ENCODE data around the gene DNAJC11. TPM values are rescaled to one million over a fixed set of nuclear protein-coding genes. Genes with fewer than 3 reads are reported as not detected.
"Not testable (repeated sequence)": the region's sequence is repeated elsewhere in the genome, so short reads cannot be mapped to it uniquely, and the experiment has no call there.

DNAJC11 gene
- total and polyA plus RNA-seq, 9 donors: 26.9 to 41.0 (median 34.4) TPM

- H3K4me1 ChIP-seq (ENCODE audit: control insufficient read depth, insufficient read depth, low read length): peaks cover 66% of the 10 kb centered on the region
- peaks cover 31% of the 10 kb centered on the region for H3K36me3 ChIP-seq (ENCODE audit: control insufficient read depth, insufficient read depth, low read length)
- under 1% methylated on average over 37 of the region's 40 CpGs for WGBS (ENCODE audit: insufficient coverage)
- H3K27ac ChIP-seq (ENCODE audit: low read length): peak overlapping the region; percentile 93
- DNase-seq: peak; percentile 89
- H3K4me3 ChIP-seq (ENCODE audit: low read length): peak overlapping the region; percentile 86
- H3K9me3 ChIP-seq (replicated peaks; ENCODE audit: control insufficient read depth, low read depth, low read length): no peaks in the 10 kb centered on the region
- H3K27me3 ChIP-seq (ENCODE audit: control insufficient read depth, insufficient read depth, low read length): no peaks in the 10 kb centered on the region
Measured at GRCh38 chr1:6601049-6601922, 100.3 kb downstream of the DNAJC11 start.

- H3K9me3 ChIP-seq (replicated peaks; ENCODE audit: control insufficient read depth, low read depth, low read length): no peaks in the 10 kb centered on the region
- H3K4me1 ChIP-seq (ENCODE audit: control insufficient read depth, insufficient read depth, low read length): peaks cover 62% of the 10 kb centered on the region
- no peaks in the 10 kb centered on the region for H3K27me3 ChIP-seq (ENCODE audit: control insufficient read depth, insufficient read depth, low read length)
- peaks cover 38% of the 10 kb centered on the region for H3K36me3 ChIP-seq (ENCODE audit: control insufficient read depth, insufficient read depth, low read length)
- peak; percentile 57 for DNase-seq
- peak overlapping the region; percentile 86 for H3K4me3 ChIP-seq (ENCODE audit: low read length)
- WGBS (ENCODE audit: insufficient coverage): 25% methylated on average over 8 of the region's 10 CpGs
- H3K27ac ChIP-seq (ENCODE audit: low read length): peak overlapping the region; percentile 93
Measured at GRCh38 chr1:6600410-6601048, 101.1 kb downstream of the DNAJC11 start.

GRCh38 chr1:6599991-6600390 lies 101.6 kb downstream of the DNAJC11 start:
- peaks cover 62% of the 10 kb centered on the region for H3K4me1 ChIP-seq (ENCODE audit: control insufficient read depth, insufficient read depth, low read length)
- not testable (repeated sequence) for H3K9me3 ChIP-seq (replicated peaks; ENCODE audit: control insufficient read depth, low read depth, low read length); H3K27me3 ChIP-seq (ENCODE audit: control insufficient read depth, insufficient read depth, low read length); DNase-seq
- peak overlapping the region; percentile 93 for H3K27ac ChIP-seq (ENCODE audit: low read length)
- H3K36me3 ChIP-seq (ENCODE audit: control insufficient read depth, insufficient read depth, low read length): peaks cover 44% of the 10 kb centered on the region
- 60% methylated on average over 2 of the region's 8 CpGs for WGBS (ENCODE audit: insufficient coverage)
- peak overlapping the region; percentile 86 for H3K4me3 ChIP-seq (ENCODE audit: low read length)

- WGBS (ENCODE audit: insufficient coverage): 91% methylated on average over 22 of the region's 31 CpGs
- DNase-seq: no peak
Measured at GRCh38 chr1:6599141-6599975, 102.3 kb downstream of the DNAJC11 start.

GRCh38 chr1:6597777-6598131 lies 103.9 kb downstream of the DNAJC11 start:
- H3K4me3 ChIP-seq (ENCODE audit: low read length): no peak overlapping the region
- 55% methylated on average over 4 of the region's 6 CpGs for WGBS (ENCODE audit: insufficient coverage)
- no peaks in the 10 kb centered on the region for H3K9me3 ChIP-seq (replicated peaks; ENCODE audit: control insufficient read depth, low read depth, low read length)
- no peaks in the 10 kb centered on the region for H3K27me3 ChIP-seq (ENCODE audit: control insufficient read depth, insufficient read depth, low read length)
- H3K27ac ChIP-seq (ENCODE audit: low read length): no peak overlapping the region
- H3K4me1 ChIP-seq (ENCODE audit: control insufficient read depth, insufficient read depth, low read length): peaks cover 47% of the 10 kb centered on the region
- peaks cover 61% of the 10 kb centered on the region for H3K36me3 ChIP-seq (ENCODE audit: control insufficient read depth, insufficient read depth, low read length)
- DNase-seq: no peak

More at GRCh38 chr1:6599141-6599975, 102.3 kb downstream of the DNAJC11 start:
- Histone ChIP-seq H3K9me3 (replicated peaks; ENCODE audit: control insufficient read depth, low read depth, low read length) (no peaks in the 10 kb centered on the region), H3K4me1 (ENCODE audit: control insufficient read depth, insufficient read depth, low read length) (peaks cover 56% of the 10 kb centered on the region), H3K4me3 (ENCODE audit: low read length) (peak overlapping the region; percentile 86), H3K36me3 (ENCODE audit: control insufficient read depth, insufficient read depth, low read length) (peaks cover 46% of the 10 kb centered on the region), H3K27me3 (ENCODE audit: control insufficient read depth, insufficient read depth, low read length) (no peaks in the 10 kb centered on the region), H3K27ac (ENCODE audit: low read length) (no peak overlapping the region)

GRCh38 chr1:6596886-6597776 lies 104.5 kb downstream of the DNAJC11 start:
- Histone ChIP-seq H3K27ac (ENCODE audit: low read length) (no peak overlapping the region), H3K36me3 (ENCODE audit: control insufficient read depth, insufficient read depth, low read length) (peaks cover 67% of the 10 kb centered on the region), H3K4me3 (ENCODE audit: low read length) (no peak overlapping the region), H3K4me1 (ENCODE audit: control insufficient read depth, insufficient read depth, low read length) (peaks cover 53% of the 10 kb centered on the region), H3K27me3 (ENCODE audit: control insufficient read depth, insufficient read depth, low read length) (no peaks in the 10 kb centered on the region), H3K9me3 (replicated peaks; ENCODE audit: control insufficient read depth, low read depth, low read length) (no peaks in the 10 kb centered on the region)
- WGBS (ENCODE audit: insufficient coverage): 82% methylated on average over 5 of the region's 15 CpGs
- peak; percentile 4 for DNase-seq

GRCh38 chr1:6596351-6596750 lies 105.3 kb downstream of the DNAJC11 start:
- no peak overlapping the region for H3K4me3 ChIP-seq (ENCODE audit: low read length)
- H3K36me3 ChIP-seq (ENCODE audit: control insufficient read depth, insufficient read depth, low read length): peaks cover 75% of the 10 kb centered on the region
- H3K4me1 ChIP-seq (ENCODE audit: control insufficient read depth, insufficient read depth, low read length): peaks cover 57% of the 10 kb centered on the region
- DNase-seq: peak; percentile 22
- no peak overlapping the region for H3K27ac ChIP-seq (ENCODE audit: low read length)
- no peaks in the 10 kb centered on the region for H3K27me3 ChIP-seq (ENCODE audit: control insufficient read depth, insufficient read depth, low read length)
- 40% methylated on average over 1 of the region's 7 CpGs for whole genome bisulfite sequencing (ENCODE audit: insufficient coverage)
- H3K9me3 ChIP-seq (replicated peaks; ENCODE audit: control insufficient read depth, low read depth, low read length): no peaks in the 10 kb centered on the region

GRCh38 chr1:6594977-6595740 lies 106.5 kb downstream of the DNAJC11 start:
- H3K4me1 ChIP-seq (ENCODE audit: control insufficient read depth, insufficient read depth, low read length): peaks cover 48% of the 10 kb centered on the region
- H3K27ac ChIP-seq (ENCODE audit: low read length): no peak overlapping the region
- DNase-seq: no peak
- H3K4me3 ChIP-seq (ENCODE audit: low read length): no peak overlapping the region
- H3K36me3 ChIP-seq (ENCODE audit: control insufficient read depth, insufficient read depth, low read length): peaks cover 87% of the 10 kb centered on the region
- no peaks in the 10 kb centered on the region for H3K9me3 ChIP-seq (replicated peaks; ENCODE audit: control insufficient read depth, low read depth, low read length)
- no peaks in the 10 kb centered on the region for H3K27me3 ChIP-seq (ENCODE audit: control insufficient read depth, insufficient read depth, low read length)
- 96% methylated on average over 11 of the region's 11 CpGs for WGBS (ENCODE audit: insufficient coverage)

- Histone ChIP-seq H3K27me3 (ENCODE audit: control insufficient read depth, insufficient read depth, low read length) (no peaks in the 10 kb centered on the region), H3K27ac (ENCODE audit: low read length) (no peak overlapping the region), H3K4me1 (ENCODE audit: control insufficient read depth, insufficient read depth, low read length) (peaks cover 47% of the 10 kb centered on the region), H3K36me3 (ENCODE audit: control insufficient read depth, insufficient read depth, low read length) (peaks cover 92% of the 10 kb centered on the region), H3K4me3 (ENCODE audit: low read length) (no peak overlapping the region), H3K9me3 (replicated peaks; ENCODE audit: control insufficient read depth, low read depth, low read length) (no peaks in the 10 kb centered on the region)
- no peak for DNase-seq
- 92% methylated on average over 14 of the region's 15 CpGs for WGBS (ENCODE audit: insufficient coverage)
Measured at GRCh38 chr1:6593810-6594209, 107.8 kb downstream of the DNAJC11 start.
